H9 (cell line): ENCODE results near the gene MEX3C. TPM values are rescaled to one million over a fixed set of nuclear protein-coding genes. Genes with fewer than 3 reads are reported as not detected.
A peak's percentile ranks its signal among the peaks of the same experiment; 100 is the strongest.

Source experiments
- DNase-seq: peaks from one replicate; pipeline ENCODE4 v3.0.0-alpha.2; 2017
- H2AFZ ChIP-seq: one replicate; pipeline ENCODE4 v1.6.1; 2013; ENCODE audit warnings: mild to moderate bottlenecking, low read length, control low read depth, moderate library complexity
- H2AK5ac ChIP-seq: 2 replicates; pipeline ENCODE4 v1.6.1; 2013; ENCODE audit warnings: low read length, control low read depth, mixed read lengths; ENCODE audit not compliant: insufficient read length
- H2BK120ac ChIP-seq: one replicate; pipeline ENCODE4 v1.6.1; 2013; ENCODE audit warnings: low read depth, mild to moderate bottlenecking, low read length, control low read depth, inconsistent platforms; ENCODE audit not compliant: poor library complexity, severe bottlenecking
- H2BK12ac ChIP-seq: 2 replicates; pipeline ENCODE4 v1.6.1; 2013; ENCODE audit warnings: low read length, control low read depth, mixed read lengths, low read depth; ENCODE audit not compliant: insufficient read length
- H2BK15ac ChIP-seq: 2 replicates; pipeline ENCODE4 v1.6.1; 2013; ENCODE audit warnings: low read depth, low read length, control low read depth
- H2BK20ac ChIP-seq: one replicate; pipeline ENCODE4 v1.6.1; 2013; ENCODE audit warnings: low read depth, mild to moderate bottlenecking, low read length, control low read depth, inconsistent platforms; ENCODE audit not compliant: poor library complexity, severe bottlenecking
- H2BK5ac ChIP-seq: 2 replicates; pipeline ENCODE4 v1.6.1; 2013; ENCODE audit warnings: low read length, control low read depth, mixed read lengths; ENCODE audit not compliant: insufficient read length
- H3K14ac ChIP-seq: 2 replicates; pipeline ENCODE4 v1.6.1; 2013; ENCODE audit warnings: low read length, control low read depth; ENCODE audit not compliant: insufficient read depth
- H3K18ac ChIP-seq: 2 replicates; pipeline ENCODE4 v1.6.1; 2013; ENCODE audit warnings: low read depth, mild to moderate bottlenecking, mixed read lengths, low read length, control low read depth; ENCODE audit not compliant: insufficient read length
- H3K23ac ChIP-seq: 2 replicates; pipeline ENCODE4 v1.6.1; 2013; ENCODE audit warnings: low read length, control low read depth, mixed read lengths, low read depth; ENCODE audit not compliant: insufficient read length
- H3K23me2 ChIP-seq: 2 replicates; pipeline ENCODE4 v1.6.1; 2013; ENCODE audit warnings: low read depth, mild to moderate bottlenecking, mixed read lengths, low read length, control low read depth; ENCODE audit not compliant: insufficient read length, poor library complexity, severe bottlenecking
- H3K27ac ChIP-seq: 2 replicates; pipeline ENCODE4 v1.5.1; 2013; ENCODE audit warnings: low read length, control low read depth, mixed read lengths, low read depth; ENCODE audit not compliant: insufficient read length
- H3K27me3 ChIP-seq: 2 replicates; pipeline ENCODE4 v1.6.1; 2013; ENCODE audit warnings: low read length, control low read depth, inconsistent platforms; ENCODE audit not compliant: insufficient read depth
- H3K4ac ChIP-seq: 2 replicates; pipeline ENCODE4 v1.6.1; 2013; ENCODE audit warnings: low read depth, mild to moderate bottlenecking, control low read depth, inconsistent platforms, low read length, moderate library complexity
- H3K4me1 ChIP-seq: 2 replicates; pipeline ENCODE4 v1.6.1; 2013; ENCODE audit warnings: low read length, control low read depth, inconsistent platforms; ENCODE audit not compliant: insufficient read depth
- H3K4me2 ChIP-seq: 2 replicates; pipeline ENCODE4 v1.6.1; 2013; ENCODE audit warnings: low read length, control low read depth, mixed read lengths; ENCODE audit not compliant: insufficient read length, insufficient read depth
- H3K56ac ChIP-seq: 2 replicates; pipeline ENCODE4 v1.6.1; 2013; ENCODE audit warnings: low read depth, mild to moderate bottlenecking, mixed read lengths, low read length, control low read depth; ENCODE audit not compliant: insufficient read length
- H3K79me1 ChIP-seq: 2 replicates; pipeline ENCODE4 v1.6.1; 2013; ENCODE audit warnings: low read depth, mild to moderate bottlenecking, moderate library complexity, low read length, control low read depth, inconsistent platforms; ENCODE audit not compliant: insufficient read depth, poor library complexity, severe bottlenecking
- H3K79me2 ChIP-seq: 2 replicates; pipeline ENCODE4 v1.6.1; 2013; ENCODE audit warnings: low read length, control low read depth, inconsistent platforms; ENCODE audit not compliant: insufficient read depth
- H3K9ac ChIP-seq: 2 replicates; pipeline ENCODE4 v1.6.1; 2013; ENCODE audit warnings: low read length, control low read depth, mixed read lengths; ENCODE audit not compliant: insufficient read length; ENCODE audit errors: extremely low read depth
- H3K9me3 ChIP-seq: one replicate; pipeline ENCODE4 v1.6.1; 2013; ENCODE audit warnings: low read depth, low read length, inconsistent platforms; ENCODE audit not compliant: control insufficient read depth
- H3T11ph ChIP-seq: one replicate; pipeline ENCODE4 v1.6.1; 2013; ENCODE audit warnings: mild to moderate bottlenecking, low read length, control low read depth, inconsistent platforms
- H4K20me1 ChIP-seq: one replicate; pipeline ENCODE4 v1.6.1; 2013; ENCODE audit not compliant: control insufficient read depth, insufficient read length, insufficient read depth
- H4K5ac ChIP-seq: 2 replicates; pipeline ENCODE4 v1.6.1; 2013; ENCODE audit warnings: low read depth, mild to moderate bottlenecking, mixed read lengths, low read length, control low read depth; ENCODE audit not compliant: insufficient read length
- H4K8ac ChIP-seq: replicated peaks from 2 replicates; pipeline ENCODE4 v1.6.1; 2013; ENCODE audit warnings: low read length, control low read depth, mixed read lengths, low read depth; ENCODE audit not compliant: insufficient read length
- H4K91ac ChIP-seq: 2 replicates; pipeline ENCODE4 v1.6.1; 2013; ENCODE audit warnings: low read depth, mild to moderate bottlenecking, moderate library complexity, mixed read lengths, low read length, control low read depth; ENCODE audit not compliant: insufficient read length
- H3K27ac Mint-ChIP-seq, 3 experiments: 2 replicates in 2 of 3; 3 replicates in 1 of 3; pipeline ENCODE4 v1.8.0; 2020 to 2021; ENCODE audit warnings: mixed read lengths in 3 of 3, mild to moderate bottlenecking in 1 of 3, moderate library complexity in 1 of 3
- H3K27me3 Mint-ChIP-seq: 2 replicates; pipeline ENCODE4 v1.8.0; 2021; ENCODE audit warnings: low read depth, mild to moderate bottlenecking, moderate library complexity, mixed read lengths
- H3K36me3 Mint-ChIP-seq, 3 experiments: 2 replicates in 2 of 3; 3 replicates in 1 of 3; pipeline ENCODE4 v1.8.0; 2020 to 2021; ENCODE audit warnings: low read depth in 3 of 3, mixed read lengths in 3 of 3; ENCODE audit not compliant: insufficient read depth in 1 of 3
- H3K4me1 Mint-ChIP-seq, 2 experiments: 2 replicates each; pipeline ENCODE4 v1.8.0; 2020; ENCODE audit warnings: mixed read lengths in 2 of 2
- H3K4me3 Mint-ChIP-seq, 2 experiments: 2 replicates in 1 of 2; 3 replicates in 1 of 2; pipeline ENCODE4 v1.8.0; 2020 to 2021; ENCODE audit warnings: mild to moderate bottlenecking in 2 of 2, mixed read lengths in 2 of 2, moderate library complexity in 1 of 2
- H3K9me3 Mint-ChIP-seq, 2 experiments: 2 replicates in 1 of 2; 3 replicates in 1 of 2; pipeline ENCODE4 v1.8.0; 2020; ENCODE audit warnings: mild to moderate bottlenecking in 2 of 2, mixed read lengths in 2 of 2, moderate library complexity in 1 of 2
- CTCF ChIP-seq: fragments of 200-600 bp; sonication (generic); conservative IDR thresholded peaks from 3 replicates; pipeline ENCODE4 v1.8.0; 2021; ENCODE audit warnings: antibody characterized with exemption, mild to moderate bottlenecking
- WGBS: extraction: QIAGEN DNeasy Blood & Tissue Kit; methylation state at CpG from one replicate; pipeline ENCODE4 v1.1.7; 2013; ENCODE audit warnings: missing lambda C conversion rate, low lambda C conversion rate, mixed read lengths; ENCODE audit not compliant: insufficient read length; ENCODE audit errors: extremely low coverage; 5-methylcytosine and 5-hydroxymethylcytosine counted together
- total RNA-seq: library from RNA; stranded (reverse); gene quantifications from 2 replicates; pipeline ENCODE4 v1.2.1, GENCODE V29; 2021

Gene MEX3C
- total RNA-seq, 1 experiment from 2014 or later, result 98.1 TPM

GRCh38 chr18:51135364-51135763 lies 62.1 kb downstream of the MEX3C start:
- Histone ChIP-seq H3K4me1 (no peaks in the 10 kb centered on the region), H3K9ac (no peak overlapping the region), H3K14ac (no peak overlapping the region), H2BK15ac (no peak overlapping the region), H3K18ac (no peak overlapping the region), H3K4me2 (no peak overlapping the region), H3K23ac (no peak overlapping the region), H3K27ac (no peak overlapping the region), H4K91ac (no peak overlapping the region), H3K79me2 (no peaks in the 10 kb centered on the region), H2BK20ac (no peak overlapping the region), H4K8ac (no peak overlapping the region), H2AFZ (no peak overlapping the region), H4K20me1 (no peaks in the 10 kb centered on the region), H3K27me3 (no peaks in the 10 kb centered on the region), H2BK120ac (no peak overlapping the region), H3K79me1 (no peaks in the 10 kb centered on the region), H3K56ac (no peak overlapping the region), H3T11ph (no peak overlapping the region), H2AK5ac (no peak overlapping the region), H2BK5ac (no peak overlapping the region), H3K9me3 (no peaks in the 10 kb centered on the region), H2BK12ac (no peak overlapping the region), H3K4ac (no peak overlapping the region), H4K5ac (no peak overlapping the region), H3K23me2 (no peaks in the 10 kb centered on the region)
- no peaks in the 10 kb centered on the region for H3K27me3 Mint-ChIP-seq
- H3K9me3 Mint-ChIP-seq, result no peaks in the 10 kb centered on the region
- no peak for DNase-seq
- TF ChIP-seq CTCF, result no peak
- no CpG with 5 or more reads among the region's 9 CpGs for WGBS
- H3K4me3 Mint-ChIP-seq, result no peak overlapping the region
- H3K4me1 Mint-ChIP-seq, result peaks cover 15 to 19% of the 10 kb centered on the region in 2 experiments
- H3K36me3 Mint-ChIP-seq, result no peaks in the 10 kb centered on the region; a peak in 1 of 7 replicates
- H3K27ac Mint-ChIP-seq, result peak overlapping the region in 2 of 3 experiments; percentile 17 to 83; a peak in 3 of 7 replicates
